Glomerular endothelial cell (primary cell): ENCODE measurements around the gene SEMG2. TPM values are rescaled to one million over a fixed set of nuclear protein-coding genes. Genes with fewer than 3 reads are reported as not detected.

Source experiments
- DNase-seq: peaks from one replicate; pipeline ENCODE4 v3.0.0-alpha.2; 2011; ENCODE audit warnings: low read depth, low spot score; ENCODE audit errors: extremely low read depth
- total RNA-seq: library from RNA; depleted of rRNA; stranded (reverse); fragments of >200 nt; gene quantifications from 2 replicates; pipeline ENCODE4 v1.2.3, GENCODE V29; 2015

Gene SEMG2, protein sequence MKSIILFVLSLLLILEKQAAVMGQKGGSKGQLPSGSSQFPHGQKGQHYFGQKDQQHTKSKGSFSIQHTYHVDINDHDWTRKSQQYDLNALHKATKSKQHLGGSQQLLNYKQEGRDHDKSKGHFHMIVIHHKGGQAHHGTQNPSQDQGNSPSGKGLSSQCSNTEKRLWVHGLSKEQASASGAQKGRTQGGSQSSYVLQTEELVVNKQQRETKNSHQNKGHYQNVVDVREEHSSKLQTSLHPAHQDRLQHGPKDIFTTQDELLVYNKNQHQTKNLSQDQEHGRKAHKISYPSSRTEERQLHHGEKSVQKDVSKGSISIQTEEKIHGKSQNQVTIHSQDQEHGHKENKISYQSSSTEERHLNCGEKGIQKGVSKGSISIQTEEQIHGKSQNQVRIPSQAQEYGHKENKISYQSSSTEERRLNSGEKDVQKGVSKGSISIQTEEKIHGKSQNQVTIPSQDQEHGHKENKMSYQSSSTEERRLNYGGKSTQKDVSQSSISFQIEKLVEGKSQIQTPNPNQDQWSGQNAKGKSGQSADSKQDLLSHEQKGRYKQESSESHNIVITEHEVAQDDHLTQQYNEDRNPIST
- not detected in 2 replicates for total RNA-seq

- DNase-seq = no peak
Observed at GRCh38 chr20:45221076-45221475, at the start of gene SEMG2. Gene SEMG2 (plus strand): TSS chr20:45221373. CDS start chr20:45221390, 17 bp downstream.

DNA sequence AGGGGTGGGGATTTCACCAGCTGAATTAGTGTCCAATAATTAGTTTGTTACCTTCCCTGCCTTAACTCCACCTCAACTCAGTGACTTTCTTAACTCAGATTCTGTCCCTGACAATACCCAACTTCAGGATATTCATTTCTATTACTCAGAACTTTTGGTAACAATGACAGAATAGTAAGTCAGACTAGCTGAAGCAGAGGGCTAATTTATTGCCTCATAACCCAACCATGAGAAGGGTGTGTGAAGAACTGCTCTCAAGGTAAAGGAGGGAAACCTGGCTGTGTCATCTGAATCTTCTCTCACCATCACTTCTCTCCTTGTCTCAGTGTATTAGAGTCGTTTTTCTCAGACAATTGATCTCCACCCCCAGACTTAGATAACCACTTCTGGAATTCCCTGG is 47.7 kb upstream of the SEMG2 start:
- no peak for DNase-seq

- no peak for DNase-seq
Observed at GRCh38 chr20:45174434-45175364, 46.5 kb upstream of the SEMG2 start, which contains the start of gene PI3. Gene PI3 (plus strand): TSS chr20:45174902. CDS start chr20:45174923, 21 bp downstream.

GRCh38 chr20:45176526-45177267 is 44.5 kb upstream of the SEMG2 start:
- DNase-seq = no peak

DNA sequence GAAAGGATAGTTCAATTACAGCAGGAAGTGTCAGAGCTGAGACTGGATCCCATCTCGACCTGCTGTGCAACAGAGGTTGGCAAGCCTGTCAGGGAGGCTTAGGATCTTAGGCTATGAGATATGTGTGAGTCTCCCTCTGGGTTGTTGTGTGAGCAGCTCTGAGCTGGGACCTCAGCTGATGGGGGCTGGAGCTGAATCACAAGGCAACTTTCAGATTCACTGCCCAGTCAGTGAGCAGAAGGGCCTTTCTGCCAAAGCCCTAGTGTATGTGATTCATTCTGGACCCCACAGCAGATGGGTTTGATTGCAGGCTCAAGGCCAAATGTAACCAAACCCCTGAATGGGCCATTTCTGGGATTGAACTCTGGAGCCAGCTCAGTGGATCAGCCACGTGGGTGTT is 42.0 kb upstream of the SEMG2 start:
- DNase-seq = no peak

GRCh38 chr20:45181639-45182038 is 39.5 kb upstream of the SEMG2 start:
- DNase-seq = no peak

GRCh38 chr20:45183084-45183483 is 38.1 kb upstream of the SEMG2 start:
- DNase-seq = no peak

DNA sequence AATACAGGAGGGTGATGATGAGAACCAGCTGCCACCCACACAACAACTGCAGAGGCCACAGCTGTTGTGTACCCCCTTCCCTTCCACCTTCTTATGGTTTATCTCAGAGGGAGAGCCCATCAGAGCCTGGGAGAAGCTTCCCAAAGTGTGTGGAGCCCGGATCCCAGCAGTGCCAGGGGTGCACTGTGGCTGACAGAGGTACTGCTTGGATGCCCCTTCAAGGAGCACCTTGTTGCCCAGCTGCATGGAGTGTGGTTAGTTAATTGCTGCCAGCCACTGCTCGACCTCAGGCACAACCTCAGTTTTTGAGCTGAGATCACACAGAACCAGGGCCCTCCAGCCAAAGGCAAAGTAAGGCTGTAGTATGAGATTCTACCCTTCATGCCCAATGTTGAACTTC is 33.5 kb upstream of the SEMG2 start:
- DNase-seq = no peak

GRCh38 chr20:45189067-45189609 is 32.0 kb upstream of the SEMG2 start:
- DNase-seq = no peak

GRCh38 chr20:45189861-45190260 is 31.3 kb upstream of the SEMG2 start:
- no peak for DNase-seq

DNA sequence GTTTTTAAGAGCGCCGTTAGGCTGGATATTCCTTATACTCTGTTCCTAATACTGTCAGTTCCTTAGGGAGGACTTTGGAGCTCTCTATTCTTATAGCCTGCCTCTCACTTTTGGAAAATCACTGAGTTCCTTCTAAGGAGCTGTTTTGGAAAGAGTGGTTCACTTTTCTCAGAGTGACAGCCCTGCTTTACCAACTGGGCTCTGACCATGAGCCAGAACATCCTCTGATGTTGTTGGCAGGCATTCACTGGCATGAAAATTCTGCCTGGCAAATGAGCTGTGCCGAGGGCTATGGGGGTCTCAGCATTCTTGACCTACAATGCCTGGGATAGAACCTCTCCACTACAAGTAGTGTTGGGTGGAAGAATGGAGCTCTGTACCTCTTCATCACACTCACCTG is 29.2 kb upstream of the SEMG2 start:
- DNase-seq = no peak

GRCh38 chr20:45193331-45193730 is 27.8 kb upstream of the SEMG2 start:
- no peak for DNase-seq

GRCh38 chr20:45206725-45207124 is 14.4 kb upstream of the SEMG2 start, which contains the start of gene SEMG1:
Gene SEMG1 (plus strand): TSS chr20:45207033. CDS start chr20:45207054, 21 bp downstream.
- no peak for DNase-seq

- no peak for DNase-seq
Observed at GRCh38 chr20:45209924-45210323, 11.2 kb upstream of the SEMG2 start.

DNA sequence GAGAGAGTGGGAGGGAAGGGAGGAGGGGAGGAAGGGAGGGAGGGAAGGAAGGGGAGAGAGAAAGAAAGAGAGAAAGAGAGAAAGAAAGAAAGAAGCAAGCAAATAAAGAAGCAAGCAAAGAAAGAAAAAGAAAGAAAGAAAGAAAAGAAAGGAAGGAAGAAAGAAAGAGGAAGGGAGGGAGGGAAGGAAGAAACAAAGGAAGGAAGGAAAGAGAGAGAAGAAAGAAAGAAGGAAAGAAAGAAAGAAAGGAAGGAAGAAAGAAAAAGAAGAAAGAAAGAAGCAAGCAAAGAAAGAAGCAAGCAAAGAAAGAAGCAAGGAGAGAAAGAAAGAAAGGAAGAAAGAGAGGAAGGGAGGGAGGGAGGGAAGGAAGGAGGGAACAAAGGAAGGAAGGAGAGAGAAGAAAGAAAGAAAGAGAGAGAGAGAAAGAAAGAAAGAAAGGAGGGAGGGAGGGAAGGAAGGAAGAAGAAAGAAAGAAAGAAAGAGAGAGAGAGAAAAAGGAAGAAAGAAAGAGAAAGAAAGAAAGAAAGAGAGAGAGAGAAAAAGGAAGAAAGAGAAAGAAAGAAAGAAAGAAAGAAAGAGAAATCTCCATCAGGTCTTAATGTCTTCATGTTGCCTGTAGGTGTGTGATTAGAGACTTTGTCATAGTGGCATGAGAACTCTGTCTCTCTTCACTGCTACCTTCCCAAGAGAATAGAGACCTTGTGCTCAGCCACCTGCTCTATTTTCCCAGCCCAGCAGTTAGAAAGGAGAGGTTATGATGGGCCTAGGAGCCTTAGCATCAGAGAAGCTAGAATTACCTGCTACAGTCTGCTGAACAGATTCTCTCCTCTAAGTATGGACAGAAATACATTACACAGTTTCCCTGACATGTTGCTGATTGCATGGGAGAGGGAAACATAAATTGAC is 9.4 kb upstream of the SEMG2 start:
- no peak for DNase-seq

DNA sequence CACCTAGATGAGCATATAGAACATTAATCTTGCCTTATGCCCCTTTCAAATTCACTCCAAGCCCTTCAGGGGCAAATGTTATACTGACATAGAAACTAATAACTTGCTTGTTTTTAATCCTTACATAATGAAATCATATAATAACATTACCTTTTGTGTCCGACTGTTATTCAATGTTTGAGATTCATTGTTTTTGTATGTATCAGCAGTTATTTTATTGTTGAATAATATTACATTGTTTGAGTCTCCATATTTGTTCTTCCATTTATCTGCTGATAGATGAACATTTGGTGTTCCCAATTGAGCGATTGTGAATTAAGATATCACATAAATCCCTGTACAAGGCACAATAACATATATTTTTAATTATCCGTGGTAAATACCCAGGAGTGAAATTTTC is 8.3 kb upstream of the SEMG2 start:
- no peak for DNase-seq

- no peak for DNase-seq
Observed at GRCh38 chr20:45218124-45218523, 3.0 kb upstream of the SEMG2 start.

DNA sequence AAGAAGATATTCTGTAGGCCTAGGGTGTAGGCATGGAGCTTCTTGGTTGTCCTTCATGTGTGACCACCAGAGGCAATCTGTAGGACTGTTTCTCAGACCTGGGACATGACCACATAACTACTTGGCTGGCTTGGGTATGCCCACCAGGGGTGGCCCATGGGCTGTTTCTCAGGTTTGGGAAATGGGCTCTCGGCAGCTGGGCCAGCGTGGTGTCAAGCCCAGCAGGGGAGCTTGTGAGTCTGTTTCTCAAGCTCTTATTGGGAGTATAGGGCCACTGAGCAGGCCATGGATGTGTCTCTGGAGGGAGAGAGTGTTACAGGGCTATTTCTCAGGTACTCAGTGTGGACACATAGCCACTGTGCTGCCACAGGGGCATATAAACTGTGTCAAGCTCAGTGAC is 2.5 kb upstream of the SEMG2 start:
- DNase-seq = no peak

GRCh38 chr20:45223136-45223535 is 2.0 kb downstream of the SEMG2 start:
- DNase-seq = no peak
